SK-N-SH (cell line): ENCODE measurements around the gene PXT1. TPM values are rescaled to one million over a fixed set of nuclear protein-coding genes. Genes with fewer than 3 reads are reported as not detected.

Experiments
- CTCF ChIA-PET: fragments of 300-600, 350-600 bp; formaldehyde crosslinking; extraction: SDS; loops from one replicate; lab custom pipeline; 2021; lab: Yijun Ruan, JAX
- POLR2A ChIA-PET: fragments of 350-600 bp; sonication (Branson Sonifier 250); formaldehyde crosslinking; extraction: SDS; loops from one replicate; lab custom pipeline; 2020; ENCODE audit warnings: antibody characterized with exemption, inconsistent platforms; lab: Yijun Ruan, JAX
- DNase-seq: peaks from one replicate; pipeline ENCODE4 v3.0.0; 2012
- H2AFZ ChIP-seq: fragments of 200-600 bp; sonication (generic); 2 replicates; pipeline ENCODE4 v1.8.1; 2016; ENCODE audit warnings: antibody characterized with exemption, mild to moderate bottlenecking, low read depth
- H3F3A ChIP-seq: fragments of 200-600 bp; sonication (generic); replicated peaks from 2 replicates; pipeline ENCODE3; 2016; ENCODE audit warnings: antibody characterized with exemption, mild to moderate bottlenecking; ENCODE audit not compliant: insufficient read depth
- H3K27ac ChIP-seq, 2 experiments: fragments of 200-500 bp in 1 of 2; fragments of 200-600 bp in 1 of 2; sonication (Bioruptor generic) in 1 of 2; sonication (generic), shearing (Covaris generic) in 1 of 2; 2 replicates each; pipeline versions ENCODE4 v1.5.1 to v1.6.1; 2014 to 2016; ENCODE audit warnings: low read depth in 2 of 2, inconsistent platforms in 1 of 2, low read length in 1 of 2, mild to moderate bottlenecking in 1 of 2, mixed read lengths in 1 of 2
- H3K27me3 ChIP-seq: fragments of 200-600 bp; sonication (generic), shearing (Covaris generic); 2 replicates; pipeline ENCODE4 v1.6.1; 2016; ENCODE audit warnings: mixed run types; ENCODE audit not compliant: insufficient read depth
- H3K36me3 ChIP-seq, 2 experiments: fragments of 200-500 bp in 1 of 2; fragments of 200-600 bp in 1 of 2; sonication (Bioruptor generic) in 1 of 2; sonication (generic) in 1 of 2; replicated peaks in 1 of 2; 2 replicates each; pipeline versions ENCODE3 to v1.5.1; 2014 to 2016; ENCODE audit warnings: low read length in 1 of 2, mild to moderate bottlenecking in 1 of 2; ENCODE audit not compliant: insufficient read depth in 2 of 2, control insufficient read depth in 1 of 2
- H3K4me1 ChIP-seq, 2 experiments: fragments of 200-500 bp in 1 of 2; fragments of 200-600 bp in 1 of 2; sonication (Bioruptor generic) in 1 of 2; sonication (generic), shearing (Covaris generic) in 1 of 2; 2 replicates each; pipeline versions ENCODE4 v1.5.1 to v1.6.1; 2014 to 2016; ENCODE audit warnings: low read depth in 1 of 2, low read length in 1 of 2, mixed run types in 1 of 2; ENCODE audit not compliant: insufficient read depth in 2 of 2, control insufficient read depth in 1 of 2
- H3K4me2 ChIP-seq: fragments of 200-600 bp; sonication (generic), shearing (Covaris generic); 2 replicates; pipeline ENCODE4 v1.6.1; 2017; ENCODE audit warnings: mixed run types
- H3K4me3 ChIP-seq, 2 experiments: fragments of 200-500 bp in 1 of 2; fragments of 200-600 bp in 1 of 2; sonication (Bioruptor generic) in 1 of 2; sonication (generic), shearing (Covaris generic) in 1 of 2; 2 replicates each; pipeline versions ENCODE4 v1.5.1 to v1.8.1; 2014 to 2016; ENCODE audit warnings: low read depth in 2 of 2, inconsistent platforms in 1 of 2, low read length in 1 of 2, mild to moderate bottlenecking in 1 of 2, mixed read lengths in 1 of 2, moderate library complexity in 1 of 2
- H3K79me2 ChIP-seq: fragments of 200-600 bp; sonication (generic); 2 replicates; pipeline ENCODE4 v1.8.1; 2017; ENCODE audit warnings: mild to moderate bottlenecking; ENCODE audit not compliant: insufficient read depth
- H3K9ac ChIP-seq: fragments of 200-600 bp; sonication (generic); 2 replicates; pipeline ENCODE4 v1.6.1; 2017; ENCODE audit warnings: mixed run types
- H3K9me2 ChIP-seq: fragments of 200-600 bp; sonication (generic); 2 replicates; pipeline ENCODE4 v1.6.1; 2017; ENCODE audit warnings: mixed run types
- H3K9me3 ChIP-seq: fragments of 200-600 bp; sonication (generic); 2 replicates; pipeline ENCODE4 v1.6.1; 2017; ENCODE audit warnings: mixed run types, mild to moderate bottlenecking, moderate library complexity
- H4K20me1 ChIP-seq: fragments of 200-600 bp; sonication (generic); 2 replicates; pipeline ENCODE4 v1.6.1; 2017; ENCODE audit warnings: mild to moderate bottlenecking, mixed run types; ENCODE audit not compliant: insufficient read depth
- ELF1 ChIP-seq: IDR thresholded peaks from 2 replicates; pipeline ENCODE4 v1.4.0; 2012
- EP300 ChIP-seq, 2 experiments: IDR thresholded peaks; 2 replicates each; pipeline versions ENCODE4 v1.4.0 to v1.6.1; 2012; ENCODE audit warnings: borderline replicate concordance in 1 of 2, low read depth in 1 of 2, low read length in 1 of 2
- EZH2phosphoT487 ChIP-seq: fragments of 200-600 bp; sonication (generic); IDR thresholded peaks from 2 replicates; pipeline ENCODE4 v1.6.1; 2017; ENCODE audit warnings: low read depth, mixed run types, mild to moderate bottlenecking, antibody characterized with exemption, moderate library complexity, borderline replicate concordance
- GATA2 ChIP-seq: sonication (generic); formaldehyde crosslinking; IDR thresholded peaks from 2 replicates; pipeline ENCODE4 v1.5.0; 2020; ENCODE audit warnings: mild to moderate bottlenecking, missing genetic modification reagents
- IRF3 ChIP-seq: fragments of 150-350 bp; IDR thresholded peaks from 2 replicates; pipeline ENCODE4 v1.6.1; 2016; ENCODE audit warnings: mild to moderate bottlenecking, low read depth, low read length
- JUND ChIP-seq: IDR thresholded peaks from 2 replicates; pipeline ENCODE4 v1.4.0; 2012
- MEF2A ChIP-seq: IDR thresholded peaks from 2 replicates; pipeline ENCODE4 v1.4.0; 2012; ENCODE audit warnings: low read depth, borderline replicate concordance
- PBX3 ChIP-seq: IDR thresholded peaks from 2 replicates; pipeline ENCODE4; 2012
- RAD21 ChIP-seq: IDR thresholded peaks from 2 replicates; pipeline ENCODE4 v1.6.1; 2012; ENCODE audit warnings: mild to moderate bottlenecking, low read length
- RCOR1 ChIP-seq: fragments of 150-350 bp; IDR thresholded peaks from 2 replicates; pipeline ENCODE4 v1.6.1; 2017; ENCODE audit warnings: antibody characterized with exemption, low read length
- RFX5 ChIP-seq: IDR thresholded peaks from 2 replicates; pipeline ENCODE4 v1.6.1; 2012; ENCODE audit warnings: mild to moderate bottlenecking, improper control_type of control experiment, low read length
- RXRA ChIP-seq: IDR thresholded peaks from 2 replicates; pipeline ENCODE4 v1.4.0; 2012; ENCODE audit warnings: low read depth, mild to moderate bottlenecking, borderline replicate concordance
- SIN3A ChIP-seq: IDR thresholded peaks from 2 replicates; pipeline ENCODE4 v1.6.1; 2012; ENCODE audit warnings: low read depth, mild to moderate bottlenecking, low read length, moderate library complexity, borderline replicate concordance
- SMC3 ChIP-seq: IDR thresholded peaks from 2 replicates; pipeline ENCODE4 v1.6.1; 2012; ENCODE audit warnings: low read depth, low read length, improper control_type of control experiment
- TAF1 ChIP-seq: IDR thresholded peaks from 2 replicates; pipeline ENCODE4 v1.6.1; 2012; ENCODE audit warnings: low read depth, mild to moderate bottlenecking, low read length, moderate library complexity, borderline replicate concordance
- TCF12 ChIP-seq: IDR thresholded peaks from 2 replicates; pipeline ENCODE4 v1.4.0; 2012
- USF1 ChIP-seq: IDR thresholded peaks from 2 replicates; pipeline ENCODE4 v1.4.0; 2012; ENCODE audit warnings: low read depth, borderline replicate concordance
- YY1 ChIP-seq: IDR thresholded peaks from 2 replicates; pipeline ENCODE4 v1.4.0; 2012; ENCODE audit warnings: low read depth, mild to moderate bottlenecking
- WGBS: methylation state at CpG from one replicate; pipeline ENCODE4 v1.1.6; 2017; ENCODE audit warnings: low lambda C conversion rate; 5-methylcytosine and 5-hydroxymethylcytosine counted together
- polyA plus RNA-seq, 3 experiments: library from polyadenylated mRNA; depleted of rRNA; stranded (reverse); fragments of >200 nt; gene quantifications; 2 replicates each; pipeline ENCODE4 v1.2.3, GENCODE V29; 2012
- TF ChIP-seq, protein P1 (sequence below): IDR thresholded peaks from 2 replicates; pipeline ENCODE4 v1.6.1; 2012; ENCODE audit warnings: mild to moderate bottlenecking, low read depth, low read length, moderate library complexity

Gene PXT1
- polyA plus RNA-seq, 1 of the 3 experiments (the other 2 are of a cell fraction): not detected

DNA sequence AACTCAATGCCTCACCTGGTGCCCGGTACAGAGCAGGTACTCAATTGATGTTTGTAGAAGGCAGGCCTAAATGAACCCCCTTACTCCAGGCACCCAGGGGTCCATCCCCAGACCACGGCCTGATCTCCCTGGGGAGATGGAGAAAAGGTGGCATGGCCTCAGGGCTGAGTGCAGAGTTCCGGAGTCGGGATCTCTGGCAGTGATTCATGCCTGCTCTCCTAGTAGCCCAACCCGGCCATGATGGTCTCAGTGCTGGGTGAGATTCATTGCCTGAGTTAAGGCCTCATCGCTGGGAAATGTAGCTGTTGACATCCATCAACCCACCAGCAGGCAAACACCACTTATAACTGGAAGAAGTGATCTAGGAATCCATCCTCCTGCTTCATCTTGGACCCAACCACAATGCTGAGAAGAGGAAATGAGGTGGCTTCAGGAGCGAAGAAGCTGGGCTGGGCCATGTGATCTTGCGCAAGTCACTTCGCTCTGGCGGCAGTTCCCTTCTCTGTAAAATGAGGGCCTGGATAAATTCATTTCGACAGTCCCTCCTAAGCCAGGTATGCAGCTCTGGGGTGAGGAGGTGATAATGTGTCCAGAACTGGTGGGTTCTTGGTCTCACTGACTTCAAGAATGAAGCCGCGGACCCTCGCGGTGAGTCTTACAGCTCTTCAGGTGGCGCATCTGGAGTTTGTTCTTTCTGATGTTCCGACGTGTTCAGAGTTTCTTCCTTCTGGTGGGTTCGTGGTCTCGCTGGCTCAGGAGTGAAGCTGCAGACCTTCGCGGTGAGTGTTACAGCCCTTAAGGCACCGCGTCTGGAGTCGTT lies 79.9 kb downstream of the PXT1 start:
- WGBS: 90% methylated on average over 25 of the region's 25 CpGs
- H3K4me3 ChIP-seq: no peak overlapping the region
- no peaks in the 10 kb centered on the region for H3F3A ChIP-seq
- H3K9ac ChIP-seq: no peak overlapping the region
- H3K79me2 ChIP-seq: no peaks in the 10 kb centered on the region
- no peak for DNase-seq
- no peak overlapping the region for H3K4me2 ChIP-seq
- no peaks in the 10 kb centered on the region for H3K36me3 ChIP-seq
- TF ChIP-seq RFX5: no peak
- TF ChIP-seq EP300 (IDR thresholded peaks at IDR 0.05; ENCODE audit: borderline replicate concordance in 1 of 2, low read depth in 1 of 2, low read length in 1 of 2): no peak
- TF ChIP-seq YY1: no peak
- peaks cover 2 to 6% of the 10 kb centered on the region in 2 experiments; a peak in 2 of 4 replicates for H3K4me1 ChIP-seq
- H2AFZ ChIP-seq: no peak overlapping the region
- no peaks in the 10 kb centered on the region for H3K9me2 ChIP-seq
- no peaks in the 10 kb centered on the region for H3K9me3 ChIP-seq
- ChIA-PET CTCF (interaction anchor here (1.0 to 9.1 kb wide), 5 partner anchors 19 to 59 kb away, joined by 3 to 149 read pairs (median 26); no protein-coding TSS in a partner anchor), POLR2A (no interaction called here)
- no peaks in the 10 kb centered on the region for H4K20me1 ChIP-seq
- no peaks in the 10 kb centered on the region for H3K27me3 ChIP-seq
- no peak overlapping the region for H3K27ac ChIP-seq

GRCh38 chr6:36361071-36361470 lies 81.6 kb downstream of the PXT1 start:
- Histone ChIP-seq H3K36me3 (no peaks in the 10 kb centered on the region), H2AFZ (no peak overlapping the region), H3K9me3 (no peaks in the 10 kb centered on the region), H3K79me2 (no peaks in the 10 kb centered on the region), H3K4me3 (no peak overlapping the region), H3K27ac (no peak overlapping the region), H3K9me2 (no peaks in the 10 kb centered on the region), H3K27me3 (no peaks in the 10 kb centered on the region), H3K4me1 (peaks cover 2 to 6% of the 10 kb centered on the region in 2 experiments; a peak in 2 of 4 replicates), H4K20me1 (no peaks in the 10 kb centered on the region), H3K9ac (no peak overlapping the region), H3K4me2 (no peak overlapping the region), H3F3A (no peaks in the 10 kb centered on the region)
- TF ChIP-seq TCF12 (no peak), TAF1 (no peak), RAD21 (no peak), JUND (no peak), ELF1 (no peak), RCOR1 (no peak), GATA2 (CRISPR knock-in tag) (no peak), EZH2phosphoT487 (no peak), IRF3 (no peak), RXRA (no peak), SIN3A (no peak), USF1 (no peak), MEF2A (no peak), PBX3 (no peak), SMC3 (no peak)
- TF ChIP-seq, protein P1, sequence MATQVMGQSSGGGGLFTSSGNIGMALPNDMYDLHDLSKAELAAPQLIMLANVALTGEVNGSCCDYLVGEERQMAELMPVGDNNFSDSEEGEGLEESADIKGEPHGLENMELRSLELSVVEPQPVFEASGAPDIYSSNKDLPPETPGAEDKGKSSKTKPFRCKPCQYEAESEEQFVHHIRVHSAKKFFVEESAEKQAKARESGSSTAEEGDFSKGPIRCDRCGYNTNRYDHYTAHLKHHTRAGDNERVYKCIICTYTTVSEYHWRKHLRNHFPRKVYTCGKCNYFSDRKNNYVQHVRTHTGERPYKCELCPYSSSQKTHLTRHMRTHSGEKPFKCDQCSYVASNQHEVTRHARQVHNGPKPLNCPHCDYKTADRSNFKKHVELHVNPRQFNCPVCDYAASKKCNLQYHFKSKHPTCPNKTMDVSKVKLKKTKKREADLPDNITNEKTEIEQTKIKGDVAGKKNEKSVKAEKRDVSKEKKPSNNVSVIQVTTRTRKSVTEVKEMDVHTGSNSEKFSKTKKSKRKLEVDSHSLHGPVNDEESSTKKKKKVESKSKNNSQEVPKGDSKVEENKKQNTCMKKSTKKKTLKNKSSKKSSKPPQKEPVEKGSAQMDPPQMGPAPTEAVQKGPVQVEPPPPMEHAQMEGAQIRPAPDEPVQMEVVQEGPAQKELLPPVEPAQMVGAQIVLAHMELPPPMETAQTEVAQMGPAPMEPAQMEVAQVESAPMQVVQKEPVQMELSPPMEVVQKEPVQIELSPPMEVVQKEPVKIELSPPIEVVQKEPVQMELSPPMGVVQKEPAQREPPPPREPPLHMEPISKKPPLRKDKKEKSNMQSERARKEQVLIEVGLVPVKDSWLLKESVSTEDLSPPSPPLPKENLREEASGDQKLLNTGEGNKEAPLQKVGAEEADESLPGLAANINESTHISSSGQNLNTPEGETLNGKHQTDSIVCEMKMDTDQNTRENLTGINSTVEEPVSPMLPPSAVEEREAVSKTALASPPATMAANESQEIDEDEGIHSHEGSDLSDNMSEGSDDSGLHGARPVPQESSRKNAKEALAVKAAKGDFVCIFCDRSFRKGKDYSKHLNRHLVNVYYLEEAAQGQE: no peak
- POLR2A ChIA-PET: no interaction called here
- DNase-seq: no peak
- CTCF ChIA-PET: interaction anchor here (0.9 to 9.1 kb wide), 16 partner anchors 8 to 234 kb away, joined by 3 to 149 read pairs (median 4); partner anchors contain the start of gene BNIP5
- WGBS: 86% methylated on average over 11 of the region's 11 CpGs
